SK-N-SH (cell line): ENCODE measurements around the gene TRPV6. TPM values are rescaled to one million over a fixed set of nuclear protein-coding genes. Genes with fewer than 3 reads are reported as not detected.

Source experiments
- CTCF ChIA-PET: fragments of 300-600, 350-600 bp; formaldehyde crosslinking; extraction: SDS; loops from one replicate; lab custom pipeline; 2021; lab: Yijun Ruan, JAX
- POLR2A ChIA-PET: fragments of 350-600 bp; sonication (Branson Sonifier 250); formaldehyde crosslinking; extraction: SDS; loops from one replicate; lab custom pipeline; 2020; ENCODE audit warnings: antibody characterized with exemption, inconsistent platforms; lab: Yijun Ruan, JAX
- DNase-seq: peaks from one replicate; pipeline ENCODE4 v3.0.0; 2012
- H2AFZ ChIP-seq: fragments of 200-600 bp; sonication (generic); 2 replicates; pipeline ENCODE4 v1.8.1; 2016; ENCODE audit warnings: antibody characterized with exemption, mild to moderate bottlenecking, low read depth
- H3F3A ChIP-seq: fragments of 200-600 bp; sonication (generic); replicated peaks from 2 replicates; pipeline ENCODE3; 2016; ENCODE audit warnings: antibody characterized with exemption, mild to moderate bottlenecking; ENCODE audit not compliant: insufficient read depth
- H3K27ac ChIP-seq, 2 experiments: fragments of 200-500 bp in 1 of 2; fragments of 200-600 bp in 1 of 2; sonication (Bioruptor generic) in 1 of 2; sonication (generic), shearing (Covaris generic) in 1 of 2; 2 replicates each; pipeline versions ENCODE4 v1.5.1 to v1.6.1; 2014 to 2016; ENCODE audit warnings: low read depth in 2 of 2, inconsistent platforms in 1 of 2, low read length in 1 of 2, mild to moderate bottlenecking in 1 of 2, mixed read lengths in 1 of 2
- H3K27me3 ChIP-seq: fragments of 200-600 bp; sonication (generic), shearing (Covaris generic); 2 replicates; pipeline ENCODE4 v1.6.1; 2016; ENCODE audit warnings: mixed run types; ENCODE audit not compliant: insufficient read depth
- H3K36me3 ChIP-seq, 2 experiments: fragments of 200-500 bp in 1 of 2; fragments of 200-600 bp in 1 of 2; sonication (Bioruptor generic) in 1 of 2; sonication (generic) in 1 of 2; replicated peaks in 1 of 2; 2 replicates each; pipeline versions ENCODE3 to v1.5.1; 2014 to 2016; ENCODE audit warnings: low read length in 1 of 2, mild to moderate bottlenecking in 1 of 2; ENCODE audit not compliant: insufficient read depth in 2 of 2, control insufficient read depth in 1 of 2
- H3K4me1 ChIP-seq, 2 experiments: fragments of 200-500 bp in 1 of 2; fragments of 200-600 bp in 1 of 2; sonication (Bioruptor generic) in 1 of 2; sonication (generic), shearing (Covaris generic) in 1 of 2; 2 replicates each; pipeline versions ENCODE4 v1.5.1 to v1.6.1; 2014 to 2016; ENCODE audit warnings: low read depth in 1 of 2, low read length in 1 of 2, mixed run types in 1 of 2; ENCODE audit not compliant: insufficient read depth in 2 of 2, control insufficient read depth in 1 of 2
- H3K4me2 ChIP-seq: fragments of 200-600 bp; sonication (generic), shearing (Covaris generic); 2 replicates; pipeline ENCODE4 v1.6.1; 2017; ENCODE audit warnings: mixed run types
- H3K4me3 ChIP-seq, 2 experiments: fragments of 200-500 bp in 1 of 2; fragments of 200-600 bp in 1 of 2; sonication (Bioruptor generic) in 1 of 2; sonication (generic), shearing (Covaris generic) in 1 of 2; 2 replicates each; pipeline versions ENCODE4 v1.5.1 to v1.8.1; 2014 to 2016; ENCODE audit warnings: low read depth in 2 of 2, inconsistent platforms in 1 of 2, low read length in 1 of 2, mild to moderate bottlenecking in 1 of 2, mixed read lengths in 1 of 2, moderate library complexity in 1 of 2
- H3K79me2 ChIP-seq: fragments of 200-600 bp; sonication (generic); 2 replicates; pipeline ENCODE4 v1.8.1; 2017; ENCODE audit warnings: mild to moderate bottlenecking; ENCODE audit not compliant: insufficient read depth
- H3K9ac ChIP-seq: fragments of 200-600 bp; sonication (generic); 2 replicates; pipeline ENCODE4 v1.6.1; 2017; ENCODE audit warnings: mixed run types
- H3K9me2 ChIP-seq: fragments of 200-600 bp; sonication (generic); 2 replicates; pipeline ENCODE4 v1.6.1; 2017; ENCODE audit warnings: mixed run types
- H3K9me3 ChIP-seq: fragments of 200-600 bp; sonication (generic); 2 replicates; pipeline ENCODE4 v1.6.1; 2017; ENCODE audit warnings: mixed run types, mild to moderate bottlenecking, moderate library complexity
- H4K20me1 ChIP-seq: fragments of 200-600 bp; sonication (generic); 2 replicates; pipeline ENCODE4 v1.6.1; 2017; ENCODE audit warnings: mild to moderate bottlenecking, mixed run types; ENCODE audit not compliant: insufficient read depth
- CHD2 ChIP-seq: fragments of 150-350 bp; IDR thresholded peaks from 2 replicates; pipeline ENCODE4 v1.6.1; 2018; ENCODE audit warnings: low read length; ENCODE audit not compliant: partially characterized antibody
- FOSL2 ChIP-seq: IDR thresholded peaks from 2 replicates; pipeline ENCODE4 v1.4.0; 2012; ENCODE audit warnings: low read depth, mild to moderate bottlenecking, moderate library complexity, borderline replicate concordance
- TEAD4 ChIP-seq: IDR thresholded peaks from 2 replicates; pipeline ENCODE4 v1.4.0; 2012; ENCODE audit warnings: mild to moderate bottlenecking, borderline replicate concordance; ENCODE audit not compliant: insufficient read depth
- WGBS: methylation state at CpG from one replicate; pipeline ENCODE4 v1.1.6; 2017; ENCODE audit warnings: low lambda C conversion rate; 5-methylcytosine and 5-hydroxymethylcytosine counted together
- polyA plus RNA-seq, 3 experiments: library from polyadenylated mRNA; depleted of rRNA; stranded (reverse); fragments of >200 nt; gene quantifications; 2 replicates each; pipeline ENCODE4 v1.2.3, GENCODE V29; 2012
- TF ChIP-seq, protein P1 (sequence below): IDR thresholded peaks from 2 replicates; pipeline ENCODE4 v1.4.0; 2012; ENCODE audit warnings: low read depth, borderline replicate concordance
- TF ChIP-seq, protein P2 (sequence below): IDR thresholded peaks from 2 replicates; pipeline ENCODE4 v1.6.1; 2012; ENCODE audit warnings: mild to moderate bottlenecking, low read depth, low read length, moderate library complexity
- TF ChIP-seq, protein P3 (sequence below): IDR thresholded peaks from 2 replicates; pipeline ENCODE4; 2012
- TF ChIP-seq, protein P4 (sequence below): fragments of 200-600 bp; sonication (generic); IDR thresholded peaks from 2 replicates; pipeline ENCODE4 v1.6.1; 2017; ENCODE audit warnings: antibody characterized with exemption, mild to moderate bottlenecking, moderate library complexity

The TRPV6 gene
- polyA plus RNA-seq, 1 of the 3 experiments (the other 2 are of a cell fraction) = not detected

DNA sequence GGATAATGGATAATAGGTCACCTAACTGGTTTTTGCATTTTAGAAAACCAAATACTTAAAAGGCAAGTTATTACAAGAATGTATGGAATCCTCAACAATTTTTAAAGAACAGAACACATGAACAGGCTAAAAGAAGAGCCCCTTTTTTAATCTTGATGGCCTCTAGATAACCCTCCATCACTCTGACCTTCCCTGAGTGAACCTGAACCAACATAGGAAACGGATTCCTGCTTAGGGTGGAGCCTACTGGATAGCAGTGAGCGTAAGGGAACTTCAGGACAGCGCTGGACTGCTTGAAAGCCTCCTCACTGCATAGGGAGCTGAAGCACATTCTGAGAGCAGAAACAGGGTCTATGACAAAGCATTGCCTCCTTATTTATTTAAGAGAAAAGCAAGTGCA, 27.5 kb upstream of the TRPV6 start:
- no peak for DNase-seq
- Histone ChIP-seq H2AFZ (no peak overlapping the region), H3K27me3 (peaks cover 12% of the 10 kb centered on the region; the same call in 1 of the 2 replicates), H3F3A (no peaks in the 10 kb centered on the region), H3K4me3 (no peak overlapping the region), H3K27ac (no peak overlapping the region), H3K79me2 (no peaks in the 10 kb centered on the region), H3K36me3 (no peaks in the 10 kb centered on the region), H4K20me1 (no peaks in the 10 kb centered on the region), H3K4me2 (no peak overlapping the region), H3K9me2 (no peaks in the 10 kb centered on the region), H3K9ac (no peak overlapping the region), H3K9me3 (no peaks in the 10 kb centered on the region), H3K4me1 (no peaks in the 10 kb centered on the region)
- TF ChIP-seq, protein P1, sequence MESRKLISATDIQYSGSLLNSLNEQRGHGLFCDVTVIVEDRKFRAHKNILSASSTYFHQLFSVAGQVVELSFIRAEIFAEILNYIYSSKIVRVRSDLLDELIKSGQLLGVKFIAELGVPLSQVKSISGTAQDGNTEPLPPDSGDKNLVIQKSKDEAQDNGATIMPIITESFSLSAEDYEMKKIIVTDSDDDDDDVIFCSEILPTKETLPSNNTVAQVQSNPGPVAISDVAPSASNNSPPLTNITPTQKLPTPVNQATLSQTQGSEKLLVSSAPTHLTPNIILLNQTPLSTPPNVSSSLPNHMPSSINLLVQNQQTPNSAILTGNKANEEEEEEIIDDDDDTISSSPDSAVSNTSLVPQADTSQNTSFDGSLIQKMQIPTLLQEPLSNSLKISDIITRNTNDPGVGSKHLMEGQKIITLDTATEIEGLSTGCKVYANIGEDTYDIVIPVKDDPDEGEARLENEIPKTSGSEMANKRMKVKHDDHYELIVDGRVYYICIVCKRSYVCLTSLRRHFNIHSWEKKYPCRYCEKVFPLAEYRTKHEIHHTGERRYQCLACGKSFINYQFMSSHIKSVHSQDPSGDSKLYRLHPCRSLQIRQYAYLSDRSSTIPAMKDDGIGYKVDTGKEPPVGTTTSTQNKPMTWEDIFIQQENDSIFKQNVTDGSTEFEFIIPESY = no peak
- TF ChIP-seq CHD2 (no peak), FOSL2 (no peak), TEAD4 (no peak)
- TF ChIP-seq, protein P2, sequence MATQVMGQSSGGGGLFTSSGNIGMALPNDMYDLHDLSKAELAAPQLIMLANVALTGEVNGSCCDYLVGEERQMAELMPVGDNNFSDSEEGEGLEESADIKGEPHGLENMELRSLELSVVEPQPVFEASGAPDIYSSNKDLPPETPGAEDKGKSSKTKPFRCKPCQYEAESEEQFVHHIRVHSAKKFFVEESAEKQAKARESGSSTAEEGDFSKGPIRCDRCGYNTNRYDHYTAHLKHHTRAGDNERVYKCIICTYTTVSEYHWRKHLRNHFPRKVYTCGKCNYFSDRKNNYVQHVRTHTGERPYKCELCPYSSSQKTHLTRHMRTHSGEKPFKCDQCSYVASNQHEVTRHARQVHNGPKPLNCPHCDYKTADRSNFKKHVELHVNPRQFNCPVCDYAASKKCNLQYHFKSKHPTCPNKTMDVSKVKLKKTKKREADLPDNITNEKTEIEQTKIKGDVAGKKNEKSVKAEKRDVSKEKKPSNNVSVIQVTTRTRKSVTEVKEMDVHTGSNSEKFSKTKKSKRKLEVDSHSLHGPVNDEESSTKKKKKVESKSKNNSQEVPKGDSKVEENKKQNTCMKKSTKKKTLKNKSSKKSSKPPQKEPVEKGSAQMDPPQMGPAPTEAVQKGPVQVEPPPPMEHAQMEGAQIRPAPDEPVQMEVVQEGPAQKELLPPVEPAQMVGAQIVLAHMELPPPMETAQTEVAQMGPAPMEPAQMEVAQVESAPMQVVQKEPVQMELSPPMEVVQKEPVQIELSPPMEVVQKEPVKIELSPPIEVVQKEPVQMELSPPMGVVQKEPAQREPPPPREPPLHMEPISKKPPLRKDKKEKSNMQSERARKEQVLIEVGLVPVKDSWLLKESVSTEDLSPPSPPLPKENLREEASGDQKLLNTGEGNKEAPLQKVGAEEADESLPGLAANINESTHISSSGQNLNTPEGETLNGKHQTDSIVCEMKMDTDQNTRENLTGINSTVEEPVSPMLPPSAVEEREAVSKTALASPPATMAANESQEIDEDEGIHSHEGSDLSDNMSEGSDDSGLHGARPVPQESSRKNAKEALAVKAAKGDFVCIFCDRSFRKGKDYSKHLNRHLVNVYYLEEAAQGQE = no peak
- TF ChIP-seq, protein P3, sequence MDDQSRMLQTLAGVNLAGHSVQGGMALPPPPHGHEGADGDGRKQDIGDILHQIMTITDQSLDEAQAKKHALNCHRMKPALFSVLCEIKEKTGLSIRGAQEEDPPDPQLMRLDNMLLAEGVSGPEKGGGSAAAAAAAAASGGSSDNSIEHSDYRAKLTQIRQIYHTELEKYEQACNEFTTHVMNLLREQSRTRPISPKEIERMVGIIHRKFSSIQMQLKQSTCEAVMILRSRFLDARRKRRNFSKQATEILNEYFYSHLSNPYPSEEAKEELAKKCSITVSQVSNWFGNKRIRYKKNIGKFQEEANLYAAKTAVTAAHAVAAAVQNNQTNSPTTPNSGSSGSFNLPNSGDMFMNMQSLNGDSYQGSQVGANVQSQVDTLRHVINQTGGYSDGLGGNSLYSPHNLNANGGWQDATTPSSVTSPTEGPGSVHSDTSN = no peak
- TF ChIP-seq, protein P4, sequence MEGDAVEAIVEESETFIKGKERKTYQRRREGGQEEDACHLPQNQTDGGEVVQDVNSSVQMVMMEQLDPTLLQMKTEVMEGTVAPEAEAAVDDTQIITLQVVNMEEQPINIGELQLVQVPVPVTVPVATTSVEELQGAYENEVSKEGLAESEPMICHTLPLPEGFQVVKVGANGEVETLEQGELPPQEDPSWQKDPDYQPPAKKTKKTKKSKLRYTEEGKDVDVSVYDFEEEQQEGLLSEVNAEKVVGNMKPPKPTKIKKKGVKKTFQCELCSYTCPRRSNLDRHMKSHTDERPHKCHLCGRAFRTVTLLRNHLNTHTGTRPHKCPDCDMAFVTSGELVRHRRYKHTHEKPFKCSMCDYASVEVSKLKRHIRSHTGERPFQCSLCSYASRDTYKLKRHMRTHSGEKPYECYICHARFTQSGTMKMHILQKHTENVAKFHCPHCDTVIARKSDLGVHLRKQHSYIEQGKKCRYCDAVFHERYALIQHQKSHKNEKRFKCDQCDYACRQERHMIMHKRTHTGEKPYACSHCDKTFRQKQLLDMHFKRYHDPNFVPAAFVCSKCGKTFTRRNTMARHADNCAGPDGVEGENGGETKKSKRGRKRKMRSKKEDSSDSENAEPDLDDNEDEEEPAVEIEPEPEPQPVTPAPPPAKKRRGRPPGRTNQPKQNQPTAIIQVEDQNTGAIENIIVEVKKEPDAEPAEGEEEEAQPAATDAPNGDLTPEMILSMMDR = no peak
- POLR2A ChIA-PET = no interaction called here
- CTCF ChIA-PET = no interaction called here
- 0% methylated on average over 3 of the region's 3 CpGs for WGBS
